ENCODE measurements around the gene CELSR2.

CELSR2 gene

GRCh38 chr1:109252893-109253802 is 3.8 kb downstream of the CELSR2 start (continued):
- TF ChIP-seq ZNF777 (tag by site-specific recombination; IDR thresholded peaks at IDR 0.05; ENCODE audit: borderline replicate concordance) (no peak), ZNF311 (tag by site-specific recombination; IDR thresholded peaks at IDR 0.05; ENCODE audit: borderline replicate concordance) (no peak), ZBTB20 (tag by site-specific recombination; IDR thresholded peaks at IDR 0.05) (no peak; the same call in 1 of the 2 replicates), SP2 (tag by site-specific recombination; IDR thresholded peaks at IDR 0.05) (peak; percentile 39; the same call in 1 of the 2 replicates), YY2 (tag by site-specific recombination; IDR thresholded peaks at IDR 0.05) (no peak), ZNF629 (tag by site-specific recombination; IDR thresholded peaks at IDR 0.05) (0 out of 2 replicates have a peak, but pooled peaks have one; percentile 33), ZNF518A (tag by site-specific recombination; conservative IDR thresholded peaks at IDR 0.05; ENCODE audit: low read depth) (no peak), HOXA7 (CRISPR knock-in tag; IDR thresholded peaks at IDR 0.05; ENCODE audit: borderline replicate concordance) (no peak)

- Histone ChIP-seq H3K4me3 (ENCODE audit: low read depth, low read length) (no peak overlapping the region), H3K36me3 (ENCODE audit: control insufficient read depth in 2 of 2, insufficient read depth in 1 of 2, low read length in 2 of 2) (peaks cover 0 to 47% of the 10 kb centered on the region in 2 experiments; a peak in 1 of 3 replicates), H3K9me3 (ENCODE audit: control insufficient read depth, insufficient read depth, low read depth, low read length) (no peaks in the 10 kb centered on the region), H3K27ac (ENCODE audit: extremely low read depth, low read depth, low read length) (peak overlapping the region; percentile 18; the same call in 1 of the 2 replicates), H3K4me1 (ENCODE audit: control insufficient read depth, insufficient read depth, low read length) (peaks cover 5% of the 10 kb centered on the region; the same call in 1 of the 2 replicates)
- ChIA-PET CTCF (interaction anchor here (0.6 to 2.6 kb wide), 11 partner anchors 9 to 1640 kb away, joined by 3 to 16 read pairs (median 4); partner anchors contain the start of genes PSRC1 and SORT1), POLR2A (interaction anchor here (0.6 to 1.9 kb wide), 7 partner anchors 10 to 144 kb away, joined by 3 to 7 read pairs (median 3); partner anchors contain the start of genes PSRC1 and SORT1)
- peak; percentile 63 for TF ChIP-seq ZNF398 (tag by site-specific recombination; IDR thresholded peaks at IDR 0.05)
- no peak for TF ChIP-seq YY2 (tag by site-specific recombination; IDR thresholded peaks at IDR 0.05)
- TF ChIP-seq ZNF292 (tag by site-specific recombination; IDR thresholded peaks at IDR 0.05; ENCODE audit: borderline replicate concordance, low read depth): no peak
- TF ChIP-seq ZNF518A (tag by site-specific recombination; conservative IDR thresholded peaks at IDR 0.05; ENCODE audit: low read depth): no peak
- no peak for TF ChIP-seq YY1 (tag by site-specific recombination; IDR thresholded peaks at IDR 0.05)
- no peak for TF ChIP-seq ZNF350 (tag by site-specific recombination; IDR thresholded peaks at IDR 0.05)
- no peak for TF ChIP-seq ZNF394 (tag by site-specific recombination; IDR thresholded peaks at IDR 0.05; ENCODE audit: borderline replicate concordance)
- no peak for TF ChIP-seq KLF9 (tag by site-specific recombination; IDR thresholded peaks at IDR 0.05; ENCODE audit: low read depth)
- TF ChIP-seq ZNF600 (tag by site-specific recombination; IDR thresholded peaks at IDR 0.05): no peak
- no peak for TF ChIP-seq ZBTB10 (tag by site-specific recombination; IDR thresholded peaks at IDR 0.05)
- no peak for TF ChIP-seq ZNF626 (tag by site-specific recombination; IDR thresholded peaks at IDR 0.05)
Observed at GRCh38 chr1:109253803-109254620, 4.7 kb downstream of the CELSR2 start.
